T-helper 17 cell (primary cell): ENCODE measurements around the gene TTLL7. TPM values are rescaled to one million over a fixed set of nuclear protein-coding genes. Genes with fewer than 3 reads are reported as not detected.
"Not testable (repeated sequence)": the region's sequence is repeated elsewhere in the genome, so short reads cannot be mapped to it uniquely, and the experiment has no call there.

Experiments
- ATAC-seq: fragments of 150-1000 bp; cut with Tn5 transposase; 2 replicates; pipeline ENCODE4 v1.10.0; 2021; ENCODE audit warnings: mild to moderate bottlenecking, moderate library complexity
- DNase-seq, 3 donors: peaks; one replicate each; pipeline versions ENCODE4 v3.0.0 to v3.0.0-alpha.2; 2020 to 2021
- H3K9me3 ChIP-seq: one replicate; pipeline ENCODE4 v1.7.0; 2013; ENCODE audit warnings: low read length, mild to moderate bottlenecking; ENCODE audit not compliant: control insufficient read depth, poor library complexity, severe bottlenecking
- H3K27ac Mint-ChIP-seq: one replicate; pipeline ENCODE4 v1.8.0; 2022; ENCODE audit warnings: mild to moderate bottlenecking, moderate library complexity, mixed read lengths
- H3K27me3 Mint-ChIP-seq: one replicate; pipeline ENCODE4 v1.8.0; 2022; ENCODE audit warnings: mixed read lengths
- H3K36me3 Mint-ChIP-seq: one replicate; pipeline ENCODE4 v1.8.0; 2022; ENCODE audit warnings: low read depth, mixed read lengths
- H3K4me1 Mint-ChIP-seq: one replicate; pipeline ENCODE4 v1.8.0; 2022; ENCODE audit warnings: mild to moderate bottlenecking, mixed read lengths
- H3K4me3 Mint-ChIP-seq: one replicate; pipeline ENCODE4 v1.8.0; 2022; ENCODE audit warnings: mild to moderate bottlenecking, moderate library complexity, mixed read lengths
- total RNA-seq, 4 donors: library from RNA in 2 of 4; stranded (reverse) in 2 of 4; gene quantifications; one replicate each; pipeline ENCODE4 v1.2.3 and lab custom pipeline; 2022 to 2026

TTLL7 gene
- total RNA-seq, 2 donors from 2014 or later = 0.60 to 1.5 TPM

DNA sequence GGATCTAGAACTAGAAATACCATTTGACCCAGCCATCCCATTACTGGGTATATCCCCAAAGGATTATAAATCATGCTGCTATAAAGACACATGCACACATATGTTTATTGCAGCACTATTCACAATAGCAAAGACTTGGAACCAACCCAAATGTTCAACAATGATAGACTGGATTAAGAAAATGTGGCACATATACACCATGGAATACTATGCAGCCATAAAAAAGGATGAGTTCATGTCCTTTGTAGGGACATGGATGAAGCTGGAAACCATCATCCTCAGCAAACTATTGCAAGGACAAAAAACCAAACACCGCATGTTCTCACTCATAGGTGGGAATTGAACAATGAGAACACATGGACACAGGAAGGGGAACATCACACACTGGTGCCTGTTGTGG, 82.8 kb downstream of the TTLL7 start:
- not testable (repeated sequence) for H3K9me3 ChIP-seq, H3K36me3 Mint-ChIP-seq, ATAC-seq, DNase-seq, H3K4me1 Mint-ChIP-seq, H3K27ac Mint-ChIP-seq, H3K4me3 Mint-ChIP-seq
- peaks cover 16% of the 10 kb centered on the region for H3K27me3 Mint-ChIP-seq

DNA sequence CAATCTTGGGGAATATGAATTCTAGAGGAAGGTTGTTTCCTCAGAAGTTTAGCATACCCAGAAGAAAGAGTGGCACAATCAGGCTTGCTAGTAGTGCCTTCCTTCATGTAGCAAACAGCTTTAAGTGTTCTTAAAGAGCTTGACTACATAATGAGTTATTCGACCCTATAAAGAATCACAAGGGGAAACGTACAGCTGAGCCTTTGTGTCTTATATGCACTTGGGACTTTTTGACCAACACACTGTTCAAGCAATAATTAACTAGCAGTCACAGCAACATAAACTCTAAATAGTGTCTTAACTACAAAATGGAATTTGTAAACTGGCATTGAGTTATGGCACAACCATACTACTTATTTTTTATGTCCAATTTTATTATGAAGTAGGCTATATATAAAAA, 86.1 kb downstream of the TTLL7 start:
- H3K27ac Mint-ChIP-seq = no peak overlapping the region
- H3K36me3 Mint-ChIP-seq = no peaks in the 10 kb centered on the region
- H3K27me3 Mint-ChIP-seq = peaks cover 20% of the 10 kb centered on the region
- ATAC-seq = no peak
- no peaks in the 10 kb centered on the region for H3K4me1 Mint-ChIP-seq
- DNase-seq = no peak
- no peaks in the 10 kb centered on the region for H3K9me3 ChIP-seq
- H3K4me3 Mint-ChIP-seq = no peak overlapping the region

GRCh38 chr1:83910461-83910860, 88.5 kb downstream of the TTLL7 start:
- H3K27me3 Mint-ChIP-seq = peaks cover 29% of the 10 kb centered on the region
- DNase-seq = no peak
- no peak overlapping the region for H3K4me3 Mint-ChIP-seq
- no peak overlapping the region for H3K27ac Mint-ChIP-seq
- H3K4me1 Mint-ChIP-seq = no peaks in the 10 kb centered on the region
- no peaks in the 10 kb centered on the region for H3K9me3 ChIP-seq
- H3K36me3 Mint-ChIP-seq = no peaks in the 10 kb centered on the region
- no peak for ATAC-seq

- DNase-seq = no peak
- H3K9me3 ChIP-seq = no peaks in the 10 kb centered on the region
- Mint-ChIP-seq H3K4me3 (no peak overlapping the region), H3K4me1 (no peaks in the 10 kb centered on the region), H3K27me3 (peaks cover 27% of the 10 kb centered on the region), H3K27ac (no peak overlapping the region), H3K36me3 (no peaks in the 10 kb centered on the region)
- no peak for ATAC-seq
Measured at GRCh38 chr1:83909687-83910086, 89.2 kb downstream of the TTLL7 start.

GRCh38 chr1:83905315-83905907, 93.5 kb downstream of the TTLL7 start:
- no peaks in the 10 kb centered on the region for H3K4me1 Mint-ChIP-seq
- peaks cover 39% of the 10 kb centered on the region for H3K27me3 Mint-ChIP-seq
- no peak overlapping the region for H3K27ac Mint-ChIP-seq
- peaks cover 2% of the 10 kb centered on the region for H3K36me3 Mint-ChIP-seq
- DNase-seq = no peak
- H3K4me3 Mint-ChIP-seq = no peak overlapping the region
- ATAC-seq = no peak
- no peaks in the 10 kb centered on the region for H3K9me3 ChIP-seq

- Mint-ChIP-seq H3K27me3 (peaks cover 19% of the 10 kb centered on the region), H3K27ac (no peak overlapping the region), H3K4me1 (no peaks in the 10 kb centered on the region), H3K4me3 (no peak overlapping the region), H3K36me3 (peaks cover 2% of the 10 kb centered on the region)
- ATAC-seq = no peak
- H3K9me3 ChIP-seq = no peaks in the 10 kb centered on the region
- no peak for DNase-seq
Measured at GRCh38 chr1:83901547-83902155, 97.3 kb downstream of the TTLL7 start.

GRCh38 chr1:83900524-83900923, 98.4 kb downstream of the TTLL7 start:
- Mint-ChIP-seq H3K4me3 (no peak overlapping the region), H3K4me1 (no peaks in the 10 kb centered on the region), H3K27ac (no peak overlapping the region), H3K36me3 (peaks cover 2% of the 10 kb centered on the region), H3K27me3 (peaks cover 28% of the 10 kb centered on the region)
- DNase-seq (no peak), ATAC-seq (no peak)
- no peaks in the 10 kb centered on the region for H3K9me3 ChIP-seq

GRCh38 chr1:83897516-83897915, 101.4 kb downstream of the TTLL7 start:
- DNase-seq (no peak), ATAC-seq (no peak)
- Mint-ChIP-seq H3K27ac (no peak overlapping the region), H3K36me3 (no peaks in the 10 kb centered on the region), H3K4me3 (no peak overlapping the region), H3K4me1 (no peaks in the 10 kb centered on the region), H3K27me3 (peaks cover 29% of the 10 kb centered on the region)
- no peaks in the 10 kb centered on the region for H3K9me3 ChIP-seq

DNA sequence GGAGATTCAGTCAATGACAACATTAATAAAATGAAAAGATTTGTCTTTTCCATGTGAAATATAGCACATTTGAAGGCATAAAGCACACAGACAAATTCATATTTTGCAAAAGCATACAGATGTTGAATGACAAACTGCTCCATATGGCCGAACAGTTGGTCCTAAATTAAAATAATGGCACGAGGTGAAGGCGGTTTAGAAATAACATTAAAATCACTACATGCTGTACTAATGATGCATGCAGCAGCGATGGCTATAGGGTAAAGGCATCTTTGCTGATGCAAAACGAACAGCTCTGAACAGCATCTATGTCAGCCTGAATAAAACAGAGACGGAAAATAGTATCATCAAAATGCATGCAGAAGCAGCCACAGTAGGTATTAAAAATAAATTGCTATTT, 102.6 kb downstream of the TTLL7 start:
- no peak overlapping the region for H3K4me3 Mint-ChIP-seq
- DNase-seq = no peak

GRCh38 chr1:83889707-83890106, 109.2 kb downstream of the TTLL7 start:
- H3K4me1 Mint-ChIP-seq = no peaks in the 10 kb centered on the region
- peaks cover 2% of the 10 kb centered on the region for H3K27me3 Mint-ChIP-seq
- ATAC-seq = no peak
- no peak for DNase-seq
- H3K9me3 ChIP-seq = peaks cover 2% of the 10 kb centered on the region
- H3K36me3 Mint-ChIP-seq = no peaks in the 10 kb centered on the region
- no peak overlapping the region for H3K4me3 Mint-ChIP-seq
- no peak overlapping the region for H3K27ac Mint-ChIP-seq

More for the DNA sequence above, 102.6 kb downstream of the TTLL7 start:
- no peak for ATAC-seq
- H3K27me3 Mint-ChIP-seq = peaks cover 17% of the 10 kb centered on the region
- H3K27ac Mint-ChIP-seq = no peak overlapping the region
- no peaks in the 10 kb centered on the region for H3K36me3 Mint-ChIP-seq
- H3K4me1 Mint-ChIP-seq = no peaks in the 10 kb centered on the region
- no peaks in the 10 kb centered on the region for H3K9me3 ChIP-seq

DNA sequence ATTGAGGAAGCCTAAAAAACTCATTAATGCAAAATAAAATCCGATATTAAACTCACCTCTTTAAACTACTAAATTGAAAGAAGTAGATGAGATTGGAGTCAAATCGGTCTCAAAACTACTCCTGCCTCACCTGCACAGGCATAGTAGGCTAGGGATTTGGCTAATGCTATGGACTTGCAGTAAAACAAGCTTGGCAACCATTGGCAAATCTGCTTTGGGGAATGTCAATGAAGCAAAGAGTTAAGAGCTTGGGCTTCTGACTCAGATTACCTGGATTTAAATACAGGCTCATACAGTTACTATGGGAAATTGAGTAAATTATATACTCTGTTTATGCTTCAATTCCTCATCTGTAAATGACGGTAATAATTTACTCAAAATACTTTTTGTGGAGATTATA, 111.4 kb downstream of the TTLL7 start:
- Mint-ChIP-seq H3K4me3 (no peak overlapping the region), H3K36me3 (no peaks in the 10 kb centered on the region), H3K4me1 (no peaks in the 10 kb centered on the region), H3K27ac (no peak overlapping the region), H3K27me3 (no peaks in the 10 kb centered on the region)
- no peak for DNase-seq
- H3K9me3 ChIP-seq = peaks cover 2% of the 10 kb centered on the region
- no peak for ATAC-seq

GRCh38 chr1:83883979-83884378, 115.0 kb downstream of the TTLL7 start:
- DNase-seq (no peak), ATAC-seq (no peak)
- H3K27me3 Mint-ChIP-seq = no peaks in the 10 kb centered on the region
- no peak overlapping the region for H3K4me3 Mint-ChIP-seq
- H3K4me1 Mint-ChIP-seq = no peaks in the 10 kb centered on the region
- no peak overlapping the region for H3K27ac Mint-ChIP-seq
- no peaks in the 10 kb centered on the region for H3K36me3 Mint-ChIP-seq
- H3K9me3 ChIP-seq = peaks cover 2% of the 10 kb centered on the region

DNA sequence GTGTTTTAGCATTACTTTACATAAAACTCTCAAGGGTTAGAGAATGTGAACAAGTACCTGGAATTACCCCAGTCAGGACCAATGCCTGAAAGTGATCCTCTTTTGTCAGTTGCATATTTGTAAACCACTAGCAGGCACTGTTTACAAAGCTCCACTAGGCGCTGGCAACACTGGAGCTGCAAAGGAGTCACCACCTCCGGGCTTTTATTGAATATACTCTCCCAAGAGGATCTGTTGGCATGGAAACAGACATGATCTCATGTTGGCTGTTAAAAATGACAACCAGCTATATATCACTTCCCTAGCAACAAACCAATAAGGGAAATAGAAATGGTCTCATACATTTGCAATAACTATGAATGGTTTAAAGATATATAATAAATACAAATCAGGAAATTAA, 116.0 kb downstream of the TTLL7 start:
- DNase-seq = no peak
- ATAC-seq = no peak
- H3K4me1 Mint-ChIP-seq = no peaks in the 10 kb centered on the region
- no peak overlapping the region for H3K4me3 Mint-ChIP-seq
- H3K36me3 Mint-ChIP-seq = no peaks in the 10 kb centered on the region
- no peaks in the 10 kb centered on the region for H3K27me3 Mint-ChIP-seq
- no peak overlapping the region for H3K27ac Mint-ChIP-seq
- peaks cover 2% of the 10 kb centered on the region for H3K9me3 ChIP-seq

DNA sequence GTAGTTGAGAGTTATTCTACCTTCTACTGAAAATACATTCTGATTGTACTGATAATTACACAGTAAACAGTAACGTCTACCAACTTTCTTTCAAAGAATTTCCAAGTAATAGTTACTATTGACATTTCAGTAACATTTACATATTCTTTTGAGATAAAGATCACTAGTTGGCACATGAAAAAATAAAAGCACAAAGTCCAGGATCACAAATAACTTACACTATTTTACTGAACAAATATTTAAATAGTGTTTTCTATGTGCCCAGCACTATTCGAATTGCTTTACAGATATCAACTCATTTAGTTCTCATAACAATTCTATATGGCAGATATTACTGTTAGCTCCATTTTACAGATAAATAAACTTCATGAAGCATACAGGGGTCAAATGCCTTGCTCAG, 126.4 kb downstream of the TTLL7 start:
- peaks cover 5% of the 10 kb centered on the region for H3K27me3 Mint-ChIP-seq
- no peaks in the 10 kb centered on the region for H3K36me3 Mint-ChIP-seq
- no peaks in the 10 kb centered on the region for H3K9me3 ChIP-seq
- no peak overlapping the region for H3K27ac Mint-ChIP-seq
- H3K4me1 Mint-ChIP-seq = no peaks in the 10 kb centered on the region
- no peak for DNase-seq
- ATAC-seq = no peak
- H3K4me3 Mint-ChIP-seq = no peak overlapping the region
